Mucosa of gallbladder (tissue), 1 donor: ENCODE data around the gene TRMT6. TPM values are rescaled to one million over a fixed set of nuclear protein-coding genes. Genes with fewer than 3 reads are reported as not detected.
A peak's percentile ranks its signal among the peaks of the same experiment; 100 is the strongest.

ENCODE experiments used
- DNase-seq: peaks from one replicate; pipeline ENCODE4 v3.0.0-alpha.2; 2020; ENCODE audit warnings: low spot score
- total RNA-seq: library from RNA; stranded (reverse); gene quantifications from one replicate; pipeline ENCODE4 v1.2.1, GENCODE V29; 2021
- donor health status: DM: no; HTN: no; CAD: no.

TRMT6 gene
- 6.0 TPM for total RNA-seq

GRCh38 chr20:5950271-5951031 is at the start of gene TRMT6, which contains the start of gene MCM8:
Gene TRMT6, minus strand, starts transcription at chr20:5950533. Its CDS starts 128 bp downstream, at chr20:5950405.
Gene MCM8, plus strand, starts transcription at chr20:5950652. Its CDS starts 1,364 bp downstream, at chr20:5952016.
- peak; percentile 97 for DNase-seq

- no peak for DNase-seq
Observed at GRCh38 chr20:5999783-6000182, 49.5 kb upstream of the TRMT6 start.

GRCh38 chr20:5996765-5997164 is 46.4 kb upstream of the TRMT6 start:
- no peak for DNase-seq

GRCh38 chr20:5991623-5992441 is 41.5 kb upstream of the TRMT6 start:
- DNase-seq, result no peak

- DNase-seq, result no peak
Observed at GRCh38 chr20:5990946-5991345, 40.6 kb upstream of the TRMT6 start.

GRCh38 chr20:5989539-5989938 is 39.2 kb upstream of the TRMT6 start:
- no peak for DNase-seq

GRCh38 chr20:5987383-5987782 is 37.0 kb upstream of the TRMT6 start:
- DNase-seq, result no peak

- DNase-seq, result no peak
Observed at GRCh38 chr20:5980720-5981538, 30.6 kb upstream of the TRMT6 start.

- no peak for DNase-seq
Observed at GRCh38 chr20:5979801-5980200, 29.5 kb upstream of the TRMT6 start.

- DNase-seq, result no peak
Observed at GRCh38 chr20:5977975-5978374, 27.6 kb upstream of the TRMT6 start.

- DNase-seq, result no peak
Observed at GRCh38 chr20:5977223-5977622, 26.9 kb upstream of the TRMT6 start.

GRCh38 chr20:5975778-5976177 is 25.4 kb upstream of the TRMT6 start:
- no peak for DNase-seq

- DNase-seq, result no peak
Observed at GRCh38 chr20:5974531-5974930, 24.2 kb upstream of the TRMT6 start.

GRCh38 chr20:5973971-5974370 is 23.6 kb upstream of the TRMT6 start:
- DNase-seq, result no peak

GRCh38 chr20:5973172-5973571 is 22.8 kb upstream of the TRMT6 start:
- DNase-seq, result no peak

- DNase-seq, result no peak
Observed at GRCh38 chr20:5971203-5971602, 20.9 kb upstream of the TRMT6 start.

GRCh38 chr20:5970381-5970780 is 20.0 kb upstream of the TRMT6 start:
- no peak for DNase-seq

GRCh38 chr20:5969940-5970339 is 19.6 kb upstream of the TRMT6 start:
- DNase-seq, result no peak

GRCh38 chr20:5969348-5969935 is 19.1 kb upstream of the TRMT6 start:
- DNase-seq, result no peak

- DNase-seq, result no peak
Observed at GRCh38 chr20:5968462-5968861, 18.1 kb upstream of the TRMT6 start.

- no peak for DNase-seq
Observed at GRCh38 chr20:5967469-5967868, 17.1 kb upstream of the TRMT6 start.

- no peak for DNase-seq
Observed at GRCh38 chr20:5949943-5950270, 426 bp downstream of the TRMT6 start.
